LNCAP (cell line): ENCODE measurements around the gene NOX5.

Experiments
- TF ChIP-seq, protein P1 (sequence below): fragments of 450-650 bp; IDR thresholded peaks from 2 replicates; pipeline ENCODE4 v1.5.1; 2017; ENCODE audit warnings: mild to moderate bottlenecking

The NOX5 gene

DNA sequence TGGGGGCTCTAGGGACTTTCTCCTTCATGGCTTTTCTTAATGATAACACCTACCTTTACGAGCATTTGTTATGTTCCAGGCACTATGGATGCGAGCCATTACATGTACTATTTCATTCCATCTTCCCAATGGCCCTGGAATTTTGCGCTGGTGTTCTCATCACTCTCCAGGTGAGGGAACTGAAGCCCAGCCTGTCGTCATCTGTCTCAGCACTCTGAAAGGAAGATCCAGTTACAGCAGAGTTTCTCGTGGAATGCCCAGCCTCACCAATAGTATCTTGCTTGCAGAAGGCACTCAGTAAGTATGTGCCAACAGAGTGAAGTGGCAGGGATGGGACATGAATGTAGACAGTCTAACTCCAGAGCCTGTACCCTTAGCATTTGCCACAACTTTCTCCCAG is 56.8 kb downstream of the NOX5 start:
- TF ChIP-seq, protein P1, sequence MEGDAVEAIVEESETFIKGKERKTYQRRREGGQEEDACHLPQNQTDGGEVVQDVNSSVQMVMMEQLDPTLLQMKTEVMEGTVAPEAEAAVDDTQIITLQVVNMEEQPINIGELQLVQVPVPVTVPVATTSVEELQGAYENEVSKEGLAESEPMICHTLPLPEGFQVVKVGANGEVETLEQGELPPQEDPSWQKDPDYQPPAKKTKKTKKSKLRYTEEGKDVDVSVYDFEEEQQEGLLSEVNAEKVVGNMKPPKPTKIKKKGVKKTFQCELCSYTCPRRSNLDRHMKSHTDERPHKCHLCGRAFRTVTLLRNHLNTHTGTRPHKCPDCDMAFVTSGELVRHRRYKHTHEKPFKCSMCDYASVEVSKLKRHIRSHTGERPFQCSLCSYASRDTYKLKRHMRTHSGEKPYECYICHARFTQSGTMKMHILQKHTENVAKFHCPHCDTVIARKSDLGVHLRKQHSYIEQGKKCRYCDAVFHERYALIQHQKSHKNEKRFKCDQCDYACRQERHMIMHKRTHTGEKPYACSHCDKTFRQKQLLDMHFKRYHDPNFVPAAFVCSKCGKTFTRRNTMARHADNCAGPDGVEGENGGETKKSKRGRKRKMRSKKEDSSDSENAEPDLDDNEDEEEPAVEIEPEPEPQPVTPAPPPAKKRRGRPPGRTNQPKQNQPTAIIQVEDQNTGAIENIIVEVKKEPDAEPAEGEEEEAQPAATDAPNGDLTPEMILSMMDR, result no peak

DNA sequence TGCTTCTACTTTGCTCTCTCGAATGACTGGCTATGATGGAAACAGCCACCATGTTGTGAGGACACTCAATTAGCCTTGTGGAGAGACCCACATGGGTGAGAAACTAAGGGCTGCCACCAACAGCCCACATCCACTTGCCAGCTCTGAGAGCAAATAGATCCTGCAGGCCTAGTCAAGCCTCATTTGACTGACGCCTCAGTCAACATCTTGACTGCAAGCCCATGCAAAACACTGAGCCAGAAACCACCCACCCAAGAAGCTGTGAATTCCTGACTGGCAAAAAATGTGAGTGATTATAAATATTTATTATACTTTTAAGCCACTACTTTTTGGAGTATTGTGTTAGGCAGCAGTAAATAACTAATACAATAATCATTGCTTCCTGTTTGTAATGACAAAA is 58.4 kb downstream of the NOX5 start:
- TF ChIP-seq, protein P1, result no peak

DNA sequence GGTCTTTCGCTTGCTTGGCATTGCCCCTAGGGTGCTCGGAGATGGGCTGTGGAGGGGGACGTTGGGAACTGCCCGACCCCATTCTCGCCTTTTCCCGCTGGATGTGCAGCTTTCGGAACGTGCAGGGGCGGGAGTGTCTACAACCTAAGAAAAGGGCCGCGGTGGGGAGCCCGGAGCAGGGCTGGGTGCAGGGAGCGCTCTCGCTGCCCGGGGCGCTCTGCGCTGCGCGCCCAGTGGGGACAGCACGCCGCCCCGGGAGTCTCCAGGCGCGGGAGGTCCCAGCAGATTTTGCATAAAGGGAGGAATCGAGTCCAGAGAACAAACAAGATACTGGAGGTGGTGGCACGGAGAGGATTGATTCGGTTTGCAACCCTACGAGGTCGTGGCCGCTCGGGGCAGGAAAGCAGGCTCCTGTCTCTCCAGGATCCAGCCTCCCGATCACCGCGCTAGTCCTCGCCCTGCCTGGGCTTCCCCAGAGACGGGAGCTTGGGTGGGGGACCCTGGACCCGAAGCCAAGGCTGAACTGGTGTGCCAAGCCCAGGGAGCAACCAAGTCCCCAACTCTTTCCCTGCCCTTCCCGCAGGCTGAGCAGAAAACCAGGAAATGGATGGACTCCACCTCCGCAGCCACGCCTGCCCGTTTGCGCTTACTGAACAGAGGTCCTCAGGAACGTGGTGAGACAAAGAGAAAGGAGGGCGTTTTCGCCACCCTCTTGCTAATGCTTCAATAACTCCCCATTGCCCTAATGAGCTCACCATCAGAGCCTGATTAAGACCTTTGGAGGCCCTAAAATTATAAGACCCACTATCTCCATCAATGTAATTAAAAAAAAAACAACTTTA is 59.7 kb downstream of the NOX5 start:
- TF ChIP-seq, protein P1, result no peak

DNA sequence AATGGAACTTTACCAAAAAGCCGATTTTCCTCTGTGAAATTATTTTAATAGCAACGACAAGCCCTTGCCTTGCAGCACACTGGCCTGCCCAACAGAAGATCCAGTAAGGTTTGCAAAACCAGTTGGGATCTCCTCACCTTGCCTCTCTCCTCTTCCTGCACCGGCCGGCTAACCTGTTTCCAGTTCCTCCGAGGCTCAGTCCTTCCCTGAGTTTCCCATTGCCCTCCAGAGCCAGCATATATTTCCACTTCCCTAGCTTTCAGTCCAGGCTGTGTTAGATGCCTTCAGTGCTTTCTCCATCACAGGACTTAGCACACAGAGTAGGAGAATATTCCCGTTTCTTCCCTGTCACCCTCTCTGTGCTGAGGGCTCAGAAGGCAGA is 60.3 kb downstream of the NOX5 start:
- TF ChIP-seq, protein P1, result no peak

DNA sequence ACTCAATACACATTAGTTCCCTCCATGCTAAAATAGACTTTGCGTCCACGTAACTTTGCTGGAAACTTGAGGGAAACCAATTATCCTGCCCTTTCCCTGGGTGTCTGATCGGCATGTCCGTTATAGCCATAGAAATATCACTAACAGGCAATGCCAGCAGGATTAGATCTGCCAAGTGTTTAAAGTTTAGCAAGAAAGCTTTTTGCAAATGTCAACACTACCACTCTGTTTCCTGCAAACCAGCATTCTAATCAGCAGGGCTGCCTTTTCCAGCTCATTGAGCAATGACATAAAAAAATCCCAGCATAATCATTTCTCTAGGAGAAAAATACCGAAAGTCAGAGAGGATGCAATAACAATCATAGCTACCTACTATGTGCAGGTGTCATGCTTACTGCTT is 60.9 kb downstream of the NOX5 start:
- TF ChIP-seq, protein P1, result no peak

DNA sequence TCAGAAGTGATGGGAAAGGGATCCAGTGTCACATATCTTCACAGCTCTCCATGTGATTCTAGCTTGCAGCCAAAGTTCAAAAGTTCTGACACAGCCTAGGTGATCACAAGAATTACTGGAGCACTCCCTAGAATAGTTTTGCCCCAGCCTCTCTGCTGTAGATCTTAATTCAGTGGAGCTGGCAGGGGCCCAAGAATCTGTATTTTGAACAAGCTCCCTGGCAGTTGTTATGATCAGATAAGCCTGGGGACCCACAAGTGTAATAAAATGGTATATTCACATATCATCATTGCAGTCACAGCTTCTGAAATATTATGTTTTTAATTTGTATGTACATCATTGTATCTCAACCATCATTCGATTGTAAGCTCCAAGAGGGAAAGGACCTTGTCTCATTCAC is 62.3 kb downstream of the NOX5 start:
- TF ChIP-seq, protein P1, result no peak

DNA sequence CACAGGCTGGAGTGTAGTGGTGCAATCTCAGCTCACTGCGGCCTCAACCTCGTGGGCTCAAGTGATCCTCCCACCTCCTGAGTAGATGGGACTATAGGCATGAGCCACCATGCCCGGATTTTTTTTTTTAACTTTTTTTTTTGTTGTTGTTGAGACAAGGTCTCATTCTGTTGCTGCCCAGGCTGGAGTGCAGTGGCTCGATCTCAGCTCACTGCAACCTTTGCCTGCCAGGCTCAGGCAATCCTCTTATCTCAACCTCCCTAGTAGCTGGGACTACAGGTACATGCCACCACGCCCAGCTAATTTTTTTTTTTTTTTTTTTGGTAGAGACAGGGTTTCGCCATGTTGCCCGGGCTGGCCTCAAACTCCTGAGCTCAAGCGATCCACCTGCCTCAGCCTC is 64.1 kb downstream of the NOX5 start:
- TF ChIP-seq, protein P1, result no peak
